C4-2B (cell line): ENCODE measurements around the gene DNAJC7.

Experiments used
- H3K27ac ChIP-seq: fragments of 450-650 bp; 2 replicates; pipeline ENCODE4 v1.5.1; 2017
- ZFX ChIP-seq: fragments of 450-650 bp; IDR thresholded peaks from 2 replicates; pipeline ENCODE4 v1.6.1; 2017
- TF ChIP-seq, protein P1 (sequence below): fragments of 450-650 bp; conservative IDR thresholded peaks from 2 replicates; pipeline ENCODE4 v1.5.1; 2017; ENCODE audit warnings: mild to moderate bottlenecking

The DNAJC7 gene

GRCh38 chr17:41992576-41992975, 24.7 kb downstream of the DNAJC7 start:
- TF ChIP-seq, protein P1, sequence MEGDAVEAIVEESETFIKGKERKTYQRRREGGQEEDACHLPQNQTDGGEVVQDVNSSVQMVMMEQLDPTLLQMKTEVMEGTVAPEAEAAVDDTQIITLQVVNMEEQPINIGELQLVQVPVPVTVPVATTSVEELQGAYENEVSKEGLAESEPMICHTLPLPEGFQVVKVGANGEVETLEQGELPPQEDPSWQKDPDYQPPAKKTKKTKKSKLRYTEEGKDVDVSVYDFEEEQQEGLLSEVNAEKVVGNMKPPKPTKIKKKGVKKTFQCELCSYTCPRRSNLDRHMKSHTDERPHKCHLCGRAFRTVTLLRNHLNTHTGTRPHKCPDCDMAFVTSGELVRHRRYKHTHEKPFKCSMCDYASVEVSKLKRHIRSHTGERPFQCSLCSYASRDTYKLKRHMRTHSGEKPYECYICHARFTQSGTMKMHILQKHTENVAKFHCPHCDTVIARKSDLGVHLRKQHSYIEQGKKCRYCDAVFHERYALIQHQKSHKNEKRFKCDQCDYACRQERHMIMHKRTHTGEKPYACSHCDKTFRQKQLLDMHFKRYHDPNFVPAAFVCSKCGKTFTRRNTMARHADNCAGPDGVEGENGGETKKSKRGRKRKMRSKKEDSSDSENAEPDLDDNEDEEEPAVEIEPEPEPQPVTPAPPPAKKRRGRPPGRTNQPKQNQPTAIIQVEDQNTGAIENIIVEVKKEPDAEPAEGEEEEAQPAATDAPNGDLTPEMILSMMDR: no peak
- no peak for TF ChIP-seq ZFX
- H3K27ac ChIP-seq: no peak overlapping the region

DNA sequence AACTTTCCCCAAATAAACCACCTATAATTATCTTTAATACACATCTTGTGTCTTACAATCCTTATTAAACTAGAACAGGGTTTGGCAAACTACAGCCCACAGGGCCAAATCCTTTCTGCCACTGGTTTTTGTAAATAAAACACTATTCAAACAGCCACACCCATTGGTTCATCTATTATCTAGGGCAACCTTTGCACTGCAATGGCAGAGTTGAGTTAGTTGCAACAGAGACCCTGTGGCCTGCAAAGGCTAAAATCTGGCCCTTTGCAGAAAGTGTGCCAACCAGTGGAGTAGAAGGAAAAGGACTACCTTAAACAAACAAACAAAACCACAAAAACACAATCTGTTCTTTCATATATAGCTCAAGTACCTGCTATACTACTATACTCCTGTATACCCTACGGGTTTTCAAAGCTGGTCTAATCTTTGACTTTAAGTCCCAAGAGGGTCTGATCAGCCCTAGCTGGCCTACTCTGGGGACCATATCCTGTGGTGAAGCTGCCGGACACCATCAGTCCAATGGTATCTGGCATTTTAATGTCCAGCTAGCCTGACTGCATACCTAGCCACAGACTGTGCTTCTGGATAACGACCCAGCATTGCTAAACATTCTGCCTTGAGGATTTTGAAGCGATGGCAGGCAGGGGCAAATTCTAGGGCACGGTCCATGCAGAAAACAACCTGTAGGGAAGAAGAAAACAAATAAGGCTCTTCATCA, 27.4 kb downstream of the DNAJC7 start:
- no peak overlapping the region for H3K27ac ChIP-seq
- TF ChIP-seq ZFX: no peak
- TF ChIP-seq, protein P1: no peak

- no peak for TF ChIP-seq ZFX
- TF ChIP-seq, protein P1: no peak
- no peak overlapping the region for H3K27ac ChIP-seq
Observed at GRCh38 chr17:41988418-41988817, 28.8 kb downstream of the DNAJC7 start.

GRCh38 chr17:41987642-41988041, 29.6 kb downstream of the DNAJC7 start:
- TF ChIP-seq, protein P1: no peak
- no peak for TF ChIP-seq ZFX
- H3K27ac ChIP-seq: no peak overlapping the region

DNA sequence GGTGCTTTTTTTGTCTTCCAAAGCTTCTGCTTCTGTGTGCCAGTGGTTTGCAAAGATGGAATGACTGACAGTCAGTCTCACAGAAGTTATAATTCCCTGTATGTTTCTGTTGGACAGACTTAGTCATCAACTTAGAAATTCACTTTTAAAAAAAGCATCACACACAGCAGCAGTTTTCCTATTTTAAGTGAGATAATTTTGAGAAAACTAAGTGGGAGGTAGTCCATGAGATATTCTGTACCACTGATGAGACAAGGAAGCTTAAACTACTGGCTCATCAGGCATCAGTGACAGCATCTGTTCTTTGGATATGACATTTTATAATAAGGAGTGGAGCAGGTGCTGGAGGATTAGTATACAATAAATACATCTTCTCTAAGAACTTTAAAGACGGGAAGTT, 30.6 kb downstream of the DNAJC7 start:
- TF ChIP-seq, protein P1: no peak
- TF ChIP-seq ZFX: no peak
- H3K27ac ChIP-seq: no peak overlapping the region

DNA sequence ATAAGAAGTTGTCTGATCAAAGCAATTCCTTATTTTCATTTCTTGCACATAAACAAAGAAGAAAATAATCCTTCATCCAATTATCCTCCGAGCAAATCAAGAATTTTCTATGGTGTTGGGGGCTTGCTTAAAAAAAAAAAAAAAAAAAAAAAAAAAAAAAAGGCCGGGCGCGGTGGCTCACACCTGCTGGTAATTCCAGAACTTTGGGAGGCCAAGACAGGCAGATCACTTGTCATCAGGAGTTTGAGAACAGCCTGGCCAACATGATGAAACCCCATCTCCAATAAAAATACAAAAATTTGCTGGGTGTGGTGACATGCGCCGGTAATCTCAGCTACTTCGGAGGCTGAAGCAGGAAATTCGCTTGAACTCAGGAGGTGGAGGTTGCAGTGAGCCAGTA, 31.3 kb downstream of the DNAJC7 start:
- no peak overlapping the region for H3K27ac ChIP-seq
- TF ChIP-seq, protein P1: no peak
- TF ChIP-seq ZFX: no peak

GRCh38 chr17:41984454-41984853, 32.8 kb downstream of the DNAJC7 start:
- TF ChIP-seq, protein P1: no peak
- TF ChIP-seq ZFX: no peak
- H3K27ac ChIP-seq: no peak overlapping the region
